ENCODE results near the gene PDRG1.

DNA sequence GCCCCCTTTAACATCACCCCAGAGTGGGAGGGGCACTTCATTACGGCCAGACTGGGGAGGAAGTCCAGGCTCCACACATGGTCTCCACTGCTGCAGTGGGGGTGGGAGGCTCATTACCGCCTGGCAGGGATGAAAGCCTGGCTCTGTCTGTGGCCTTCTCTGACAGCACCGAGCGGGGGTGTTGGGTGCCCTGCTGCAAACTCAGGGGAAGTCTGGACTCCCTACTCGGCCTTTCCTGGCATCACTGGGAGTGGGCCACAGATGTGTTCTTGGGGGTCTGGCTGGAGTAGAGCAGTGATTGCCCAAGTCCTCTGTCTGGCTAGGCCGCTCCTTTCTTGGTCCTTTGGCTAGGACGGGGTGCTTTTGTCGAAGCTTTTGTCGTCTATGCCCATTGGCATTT, 54.3 kb downstream of the PDRG1 start:
- no peak for TF ChIP-seq TAF1 (IDR thresholded peaks at IDR 0.05; ENCODE audit: low read depth)
- TF ChIP-seq USF1 (IDR thresholded peaks at IDR 0.05) = no peak
- TF ChIP-seq EP300 (IDR thresholded peaks at IDR 0.05; ENCODE audit: borderline replicate concordance) = no peak
- TF ChIP-seq FOXM1 (IDR thresholded peaks at IDR 0.05; ENCODE audit: borderline replicate concordance, low read depth) = no peak
- no peak for TF ChIP-seq REST (IDR thresholded peaks at IDR 0.05; ENCODE audit: low read depth)
- no peak for TF ChIP-seq YY1 (IDR thresholded peaks at IDR 0.05; ENCODE audit: low read depth)
- no peak for TF ChIP-seq EGR1 (IDR thresholded peaks at IDR 0.05)
- TF ChIP-seq ZBTB7A (IDR thresholded peaks at IDR 0.05; ENCODE audit: low read depth) = no peak
